Measurements from ENCODE around the gene FGF5. TPM values are rescaled to one million over a fixed set of nuclear protein-coding genes. Genes with fewer than 3 reads are reported as not detected.
"Not testable (repeated sequence)": the region's sequence is repeated elsewhere in the genome, so short reads cannot be mapped to it uniquely, and the experiment has no call there.

The FGF5 gene
- total RNA-seq, 2 experiments from 2014 or later = not detected

GRCh38 chr4:80235451-80235850 lies 31.0 kb upstream of the FGF5 start:
- H3K36me3 Mint-ChIP-seq = no peaks in the 10 kb centered on the region
- no peak for DNase-seq
- no peaks in the 10 kb centered on the region for H3K9me3 Mint-ChIP-seq
- ChIA-PET POLR2A (no interaction called here), CTCF (no interaction called here)
- no peaks in the 10 kb centered on the region for H3K4me1 Mint-ChIP-seq (ENCODE audit: low read depth)
- no peak overlapping the region for H3K4me3 Mint-ChIP-seq
- H3K27me3 Mint-ChIP-seq = peaks cover 15% of the 10 kb centered on the region
- intact Hi-C loops (cut with micrococcal nuclease) = no loop called here
- H3K27ac Mint-ChIP-seq = no peak overlapping the region

GRCh38 chr4:80237992-80238391 lies 28.5 kb upstream of the FGF5 start:
- H3K4me1 Mint-ChIP-seq (ENCODE audit: low read depth) = no peaks in the 10 kb centered on the region
- ChIA-PET POLR2A (no interaction called here), CTCF (no interaction called here)
- no peaks in the 10 kb centered on the region for H3K9me3 Mint-ChIP-seq
- DNase-seq = no peak
- peaks cover 13% of the 10 kb centered on the region for H3K27me3 Mint-ChIP-seq
- H3K27ac Mint-ChIP-seq = no peak overlapping the region
- no peak overlapping the region for H3K4me3 Mint-ChIP-seq
- H3K36me3 Mint-ChIP-seq = no peaks in the 10 kb centered on the region
- intact Hi-C loops (cut with micrococcal nuclease) = no loop called here

GRCh38 chr4:80239480-80240150 lies 26.8 kb upstream of the FGF5 start:
- Mint-ChIP-seq H3K9me3 (no peaks in the 10 kb centered on the region), H3K4me1 (ENCODE audit: low read depth) (no peaks in the 10 kb centered on the region), H3K27me3 (peaks cover 12% of the 10 kb centered on the region), H3K4me3 (no peak overlapping the region), H3K27ac (no peak overlapping the region), H3K36me3 (no peaks in the 10 kb centered on the region)
- intact Hi-C loops (cut with micrococcal nuclease) = no loop called here
- CTCF ChIA-PET = no interaction called here
- POLR2A ChIA-PET = interaction anchor here (0.7 kb wide), 1 partner anchor 9 kb away, joined by 3 read pairs; no protein-coding TSS in a partner anchor
- no peak for DNase-seq

GRCh38 chr4:80240976-80241375 lies 25.5 kb upstream of the FGF5 start:
- ChIA-PET POLR2A (no interaction called here), CTCF (no interaction called here)
- intact Hi-C loops (cut with micrococcal nuclease) = no loop called here
- no peak overlapping the region for H3K27ac Mint-ChIP-seq
- no peak overlapping the region for H3K4me3 Mint-ChIP-seq
- H3K9me3 Mint-ChIP-seq = no peaks in the 10 kb centered on the region
- peaks cover 10% of the 10 kb centered on the region for H3K27me3 Mint-ChIP-seq
- H3K4me1 Mint-ChIP-seq (ENCODE audit: low read depth) = no peaks in the 10 kb centered on the region
- no peaks in the 10 kb centered on the region for H3K36me3 Mint-ChIP-seq
- no peak for DNase-seq

- DNase-seq = no peak
- no peaks in the 10 kb centered on the region for H3K4me1 Mint-ChIP-seq (ENCODE audit: low read depth)
- POLR2A ChIA-PET = no interaction called here
- H3K9me3 Mint-ChIP-seq = no peaks in the 10 kb centered on the region
- H3K4me3 Mint-ChIP-seq = no peak overlapping the region
- CTCF ChIA-PET = no interaction called here
- peaks cover 6% of the 10 kb centered on the region for H3K27me3 Mint-ChIP-seq
- H3K36me3 Mint-ChIP-seq = no peaks in the 10 kb centered on the region
- H3K27ac Mint-ChIP-seq = no peak overlapping the region
- intact Hi-C loops (cut with micrococcal nuclease) = no loop called here
Observed at GRCh38 chr4:80243274-80244018, 23.0 kb upstream of the FGF5 start.

GRCh38 chr4:80247484-80247883 lies 19.0 kb upstream of the FGF5 start:
- H3K9me3 Mint-ChIP-seq; H3K27me3 Mint-ChIP-seq; CTCF ChIA-PET; H3K27ac Mint-ChIP-seq; intact Hi-C loops (cut with micrococcal nuclease); POLR2A ChIA-PET; H3K36me3 Mint-ChIP-seq; DNase-seq; H3K4me1 Mint-ChIP-seq (ENCODE audit: low read depth); H3K4me3 Mint-ChIP-seq: not testable (repeated sequence)

- Mint-ChIP-seq H3K27ac (no peak overlapping the region), H3K36me3 (no peaks in the 10 kb centered on the region), H3K9me3 (no peaks in the 10 kb centered on the region), H3K4me1 (ENCODE audit: low read depth) (no peaks in the 10 kb centered on the region), H3K27me3 (peaks cover 4% of the 10 kb centered on the region), H3K4me3 (no peak overlapping the region)
- CTCF ChIA-PET = no interaction called here
- intact Hi-C loops (cut with micrococcal nuclease) = no loop called here
- POLR2A ChIA-PET = no interaction called here
- DNase-seq = no peak
Observed at GRCh38 chr4:80249144-80249543, 17.3 kb upstream of the FGF5 start.

- CTCF ChIA-PET = no interaction called here
- POLR2A ChIA-PET = no interaction called here
- Mint-ChIP-seq H3K4me1 (ENCODE audit: low read depth) (no peaks in the 10 kb centered on the region), H3K9me3 (no peaks in the 10 kb centered on the region), H3K4me3 (no peak overlapping the region), H3K27me3 (peaks cover 18% of the 10 kb centered on the region), H3K36me3 (no peaks in the 10 kb centered on the region), H3K27ac (no peak overlapping the region)
- intact Hi-C loops (cut with micrococcal nuclease) = no loop called here
- no peak for DNase-seq
Observed at GRCh38 chr4:80252427-80252826, 14.0 kb upstream of the FGF5 start.

- Mint-ChIP-seq H3K36me3 (no peaks in the 10 kb centered on the region), H3K27ac (no peak overlapping the region), H3K4me1 (ENCODE audit: low read depth) (no peaks in the 10 kb centered on the region), H3K9me3 (no peaks in the 10 kb centered on the region), H3K4me3 (no peak overlapping the region), H3K27me3 (peaks cover 19% of the 10 kb centered on the region)
- intact Hi-C loops (cut with micrococcal nuclease) = no loop called here
- POLR2A ChIA-PET = no interaction called here
- CTCF ChIA-PET = no interaction called here
- no peak for DNase-seq
Observed at GRCh38 chr4:80252953-80253352, 13.5 kb upstream of the FGF5 start.

- Mint-ChIP-seq H3K4me1 (ENCODE audit: low read depth) (no peaks in the 10 kb centered on the region), H3K36me3 (no peaks in the 10 kb centered on the region), H3K9me3 (no peaks in the 10 kb centered on the region), H3K27me3 (peaks cover 19% of the 10 kb centered on the region), H3K4me3 (no peak overlapping the region), H3K27ac (no peak overlapping the region)
- ChIA-PET CTCF (no interaction called here), POLR2A (no interaction called here)
- no peak for DNase-seq
- intact Hi-C loops (cut with micrococcal nuclease) = no loop called here
Observed at GRCh38 chr4:80253510-80253909, 13.0 kb upstream of the FGF5 start.

GRCh38 chr4:80254114-80254513 lies 12.3 kb upstream of the FGF5 start:
- Mint-ChIP-seq H3K27me3 (peaks cover 19% of the 10 kb centered on the region), H3K4me1 (ENCODE audit: low read depth) (no peaks in the 10 kb centered on the region), H3K27ac (no peak overlapping the region), H3K4me3 (no peak overlapping the region), H3K9me3 (no peaks in the 10 kb centered on the region), H3K36me3 (no peaks in the 10 kb centered on the region)
- ChIA-PET CTCF (no interaction called here), POLR2A (no interaction called here)
- no peak for DNase-seq
- intact Hi-C loops (cut with micrococcal nuclease) = no loop called here

- Mint-ChIP-seq H3K27ac (no peak overlapping the region), H3K9me3 (no peaks in the 10 kb centered on the region), H3K4me3 (no peak overlapping the region), H3K4me1 (ENCODE audit: low read depth) (no peaks in the 10 kb centered on the region), H3K36me3 (no peaks in the 10 kb centered on the region), H3K27me3 (peaks cover 19% of the 10 kb centered on the region)
- no peak for DNase-seq
- ChIA-PET CTCF (no interaction called here), POLR2A (no interaction called here)
- intact Hi-C loops (cut with micrococcal nuclease) = no loop called here
Observed at GRCh38 chr4:80255329-80256095, 11.0 kb upstream of the FGF5 start.

- ChIA-PET POLR2A (no interaction called here), CTCF (no interaction called here)
- no peak for DNase-seq
- H3K9me3 Mint-ChIP-seq = no peaks in the 10 kb centered on the region
- H3K36me3 Mint-ChIP-seq = no peaks in the 10 kb centered on the region
- H3K4me1 Mint-ChIP-seq (ENCODE audit: low read depth) = no peaks in the 10 kb centered on the region
- no peak overlapping the region for H3K4me3 Mint-ChIP-seq
- intact Hi-C loops (cut with micrococcal nuclease) = no loop called here
- H3K27me3 Mint-ChIP-seq = peaks cover 19% of the 10 kb centered on the region
- no peak overlapping the region for H3K27ac Mint-ChIP-seq
Observed at GRCh38 chr4:80257851-80258250, 8.6 kb upstream of the FGF5 start.
